ENCODE results near the gene ARHGEF19. TPM values are rescaled to one million over a fixed set of nuclear protein-coding genes. Genes with fewer than 3 reads are reported as not detected.
A peak's percentile ranks its signal among the peaks of the same experiment; 100 is the strongest.
"Not testable (repeated sequence)": the region's sequence is repeated elsewhere in the genome, so short reads cannot be mapped to it uniquely, and the experiment has no call there.

The ARHGEF19 gene
- total RNA-seq, 2 donors from 2014 or later: 2.1 to 4.7 TPM

GRCh38 chr1:16229976-16230740 is 17.7 kb upstream of the ARHGEF19 start:
- ATAC-seq: no peak
- DNase-seq: peak; percentile 14
- intact Hi-C loops (cut with DNase I): no loop called here

GRCh38 chr1:16226490-16227179 is 14.2 kb upstream of the ARHGEF19 start:
- DNase-seq: peak; percentile 74
- ATAC-seq: peak; percentile 85 to 92
- intact Hi-C loops (cut with DNase I): no loop called here

GRCh38 chr1:16226129-16226489 is 13.7 kb upstream of the ARHGEF19 start:
- DNase-seq (no peak), ATAC-seq (no peak)
- intact Hi-C loops (cut with DNase I): no loop called here

- DNase-seq (no peak), ATAC-seq (no peak)
- intact Hi-C loops (cut with DNase I): no loop called here
Measured at GRCh38 chr1:16224472-16224871, 12.0 kb upstream of the ARHGEF19 start.

- ATAC-seq; DNase-seq; intact Hi-C loops (cut with DNase I): not testable (repeated sequence)
Measured at GRCh38 chr1:16222716-16223115, 10.3 kb upstream of the ARHGEF19 start.

- no peak for DNase-seq
- intact Hi-C loops (cut with DNase I): no loop called here
- no peak for ATAC-seq
Measured at GRCh38 chr1:16221499-16221898, 9.0 kb upstream of the ARHGEF19 start.

GRCh38 chr1:16219968-16220500 is 7.6 kb upstream of the ARHGEF19 start:
- intact Hi-C loops (cut with DNase I): loop anchor here in 1 of 2 donors (10.0 kb wide), 1 partner anchor 145 kb away; the partner anchor contains the start of gene SZRD1
- DNase-seq: no peak
- no peak for ATAC-seq

GRCh38 chr1:16218674-16219071 is 6.2 kb upstream of the ARHGEF19 start:
- DNase-seq (no peak), ATAC-seq (no peak)
- intact Hi-C loops (cut with DNase I): loop anchor here in 1 of 2 donors (10.0 kb wide), 1 partner anchor 146 kb away; the partner anchor contains the start of gene SZRD1

GRCh38 chr1:16218014-16218673 is 5.7 kb upstream of the ARHGEF19 start:
- ATAC-seq (no peak), DNase-seq (no peak)
- intact Hi-C loops (cut with DNase I): loop anchor here in 1 of 2 donors (10.0 kb wide), 1 partner anchor 147 kb away; the partner anchor contains the start of gene SZRD1

GRCh38 chr1:16217061-16217785 is 4.8 kb upstream of the ARHGEF19 start:
- intact Hi-C loops (cut with DNase I): loop anchor here in 1 of 2 donors (10.0 kb wide), 1 partner anchor 148 kb away; the partner anchor contains the start of gene SZRD1
- ATAC-seq (peak; percentile 99), DNase-seq (peak; percentile 99)

GRCh38 chr1:16215882-16216753 is 3.7 kb upstream of the ARHGEF19 start:
- peak; percentile 64 to 79 for ATAC-seq
- intact Hi-C loops (cut with DNase I): loop anchor here in 1 of 2 donors (10.0 kb wide), 1 partner anchor 149 kb away; the partner anchor contains the start of gene SZRD1

GRCh38 chr1:16215240-16215639 is 2.8 kb upstream of the ARHGEF19 start:
- intact Hi-C loops (cut with DNase I): loop anchor here in 1 of 2 donors (10.0 kb wide), 1 partner anchor 150 kb away; the partner anchor contains the start of gene SZRD1
- not testable (repeated sequence) for DNase-seq, ATAC-seq

More at GRCh38 chr1:16215882-16216753, 3.7 kb upstream of the ARHGEF19 start:
- peak; percentile 94 for DNase-seq

GRCh38 chr1:16213544-16213943 is 1.1 kb upstream of the ARHGEF19 start:
- DNase-seq, ATAC-seq: not testable (repeated sequence)
- intact Hi-C loops (cut with DNase I): loop anchor here in 1 of 2 donors (10.0 kb wide), 1 partner anchor 151 kb away; the partner anchor contains the start of gene SZRD1

GRCh38 chr1:16213013-16213412 is 561 bp upstream of the ARHGEF19 start:
- ATAC-seq (no peak), DNase-seq (no peak)
- intact Hi-C loops (cut with DNase I): loop anchor here in 1 of 2 donors (10.0 kb wide), 1 partner anchor 152 kb away; the partner anchor contains the start of gene SZRD1

GRCh38 chr1:16211824-16212223 is 628 bp downstream of the ARHGEF19 start:
- ATAC-seq (no peak), DNase-seq (no peak)
- intact Hi-C loops (cut with DNase I): loop anchor here in 1 of 2 donors (10.0 kb wide), 1 partner anchor 153 kb away; the partner anchor contains the start of gene SZRD1

GRCh38 chr1:16210581-16210980 is 1.9 kb downstream of the ARHGEF19 start:
- intact Hi-C loops (cut with DNase I): loop anchor here in 1 of 2 donors (10.0 kb wide), 1 partner anchor 154 kb away; the partner anchor contains the start of gene SZRD1
- DNase-seq: no peak
- ATAC-seq: no peak

- ATAC-seq: no peak
- intact Hi-C loops (cut with DNase I): loop anchor here in 1 of 2 donors (5.0 to 10.0 kb wide), 2 partner anchors 32 to 155 kb away; partner anchors contain the start of gene SZRD1
- no peak for DNase-seq
Measured at GRCh38 chr1:16209847-16210407, 2.5 kb downstream of the ARHGEF19 start.

Measured in left cardiac atrium (tissue), 4 donors.